HepG2 (cell line): ENCODE results near the gene CIB2. TPM values are rescaled to one million over a fixed set of nuclear protein-coding genes. Genes with fewer than 3 reads are reported as not detected.

Experiments
- ATF7 ChIP-seq, 2 experiments: fragments of 450-650 bp in 1 of 2; sonication (generic) in 1 of 2; formaldehyde crosslinking in 1 of 2; IDR thresholded peaks; 2 replicates each; pipeline versions ENCODE4 v1.4.0 to v1.6.1; 2016 to 2020; ENCODE audit warnings: antibody characterized with exemption in 1 of 2, mild to moderate bottlenecking in 1 of 2, missing genetic modification reagents in 1 of 2
- CENPX ChIP-seq: sonication (generic); formaldehyde crosslinking; IDR thresholded peaks from 2 replicates; pipeline ENCODE4 v1.9.0; 2021; ENCODE audit warnings: mild to moderate bottlenecking, missing genetic modification reagents, moderate library complexity
- FOXP1 ChIP-seq, 2 experiments: fragments of 450-650 bp in 1 of 2; IDR thresholded peaks; 2 replicates each; pipeline ENCODE4 v1.6.1; 2017 to 2018; ENCODE audit warnings: antibody characterized with exemption in 1 of 2
- IKZF1 ChIP-seq: fragments of 450-650 bp; IDR thresholded peaks from 2 replicates; pipeline ENCODE4 v1.7.1; 2016
- MED1 ChIP-seq: sonication (generic); formaldehyde crosslinking; IDR thresholded peaks from 2 replicates; pipeline ENCODE4 v1.4.0; 2020; ENCODE audit warnings: missing genetic modification reagents
- MED8 ChIP-seq: sonication (generic); formaldehyde crosslinking; IDR thresholded peaks from 2 replicates; pipeline ENCODE4 v1.8.1; 2023; ENCODE audit warnings: mild to moderate bottlenecking, missing genetic modification reagents; ENCODE audit not compliant: insufficient replicate concordance
- MIER3 ChIP-seq: IDR thresholded peaks from 2 replicates; pipeline ENCODE4 v1.6.1; 2016; ENCODE audit warnings: missing compliant biosample characterization, borderline replicate concordance
- MLXIP ChIP-seq: sonication (generic); formaldehyde crosslinking; IDR thresholded peaks from 2 replicates; pipeline ENCODE4 v1.9.0; 2021; ENCODE audit warnings: missing genetic modification reagents, borderline replicate concordance
- NR3C1 ChIP-seq: sonication (generic); formaldehyde crosslinking; IDR thresholded peaks from 2 replicates; pipeline ENCODE4 v1.4.0; 2020; ENCODE audit warnings: missing genetic modification reagents
- PHF21A ChIP-seq: sonication (generic); formaldehyde crosslinking; IDR thresholded peaks from 2 replicates; pipeline ENCODE4 v1.5.0; 2020; ENCODE audit warnings: mild to moderate bottlenecking, missing genetic modification reagents
- SALL2 ChIP-seq: sonication (generic); formaldehyde crosslinking; IDR thresholded peaks from 2 replicates; pipeline ENCODE4 v1.8.1; 2023; ENCODE audit warnings: mild to moderate bottlenecking, missing genetic modification reagents, inconsistent platforms
- SMAD1 ChIP-seq: sonication (generic); formaldehyde crosslinking; IDR thresholded peaks from 2 replicates; pipeline ENCODE4 v1.4.0; 2020; ENCODE audit warnings: missing genetic modification reagents, low read depth, mild to moderate bottlenecking, borderline replicate concordance
- ZMAT3 ChIP-seq: sonication (generic); formaldehyde crosslinking; conservative IDR thresholded peaks from 2 replicates; pipeline ENCODE4 v1.7.0; 2021; ENCODE audit warnings: missing genetic modification reagents
- ZNF441 ChIP-seq: sonication (generic); formaldehyde crosslinking; IDR thresholded peaks from 2 replicates; pipeline ENCODE4 v1.7.0; 2021; ENCODE audit warnings: missing genetic modification reagents, borderline replicate concordance
- ZNF703 ChIP-seq: sonication (generic); formaldehyde crosslinking; IDR thresholded peaks from 2 replicates; pipeline ENCODE4 v1.5.1; 2020; ENCODE audit warnings: missing genetic modification reagents, mild to moderate bottlenecking, moderate library complexity, borderline replicate concordance
- ZNF879 ChIP-seq: sonication (generic); formaldehyde crosslinking; IDR thresholded peaks from 2 replicates; pipeline ENCODE4 v1.8.1; 2023; ENCODE audit warnings: missing genetic modification reagents
- polyA plus RNA-seq, 8 experiments: library from polyadenylated mRNA; depleted of rRNA in 3 of 8; stranded (reverse) in 7 of 8; unstranded in 1 of 8; fragments of >200 nt; fragmentation: Illumina TruSeq in 4 of 8; extraction: Trizol in 4 of 8; gene quantifications; 2 replicates each; pipeline versions ENCODE4 v1.2.1 to v1.2.3, GENCODE V29; 2011 to 2016; ENCODE audit warnings: low read depth in 4 of 8, missing spikeins in 1 of 8, mixed read lengths in 1 of 8; ENCODE audit not compliant: insufficient read depth in 1 of 8
- total RNA-seq, 5 experiments: library from RNA; depleted of rRNA; stranded (reverse); fragments of >200 nt; fragmentation: Illumina TruSeq; extraction: Trizol; gene quantifications; 2 replicates each; pipeline ENCODE4 v1.2.3, GENCODE V29; 2016; ENCODE audit warnings: low read depth in 1 of 5
- TF ChIP-seq, protein P1 (sequence below): sonication (generic); formaldehyde crosslinking; IDR thresholded peaks from 2 replicates; pipeline ENCODE4 v1.4.0; 2020; ENCODE audit warnings: missing genetic modification reagents
- TF ChIP-seq, protein P2 (sequence below): sonication (generic); formaldehyde crosslinking; IDR thresholded peaks from 2 replicates; pipeline ENCODE4 v1.8.0; 2022; ENCODE audit warnings: missing genetic modification reagents, mild to moderate bottlenecking, inconsistent platforms, borderline replicate concordance

Gene CIB2
- total and polyA plus RNA-seq, 2 of the 13 experiments (the other 11 are each of a cell fraction or from before 2014, with no cell fraction given) = 1.4 to 1.5 TPM

DNA sequence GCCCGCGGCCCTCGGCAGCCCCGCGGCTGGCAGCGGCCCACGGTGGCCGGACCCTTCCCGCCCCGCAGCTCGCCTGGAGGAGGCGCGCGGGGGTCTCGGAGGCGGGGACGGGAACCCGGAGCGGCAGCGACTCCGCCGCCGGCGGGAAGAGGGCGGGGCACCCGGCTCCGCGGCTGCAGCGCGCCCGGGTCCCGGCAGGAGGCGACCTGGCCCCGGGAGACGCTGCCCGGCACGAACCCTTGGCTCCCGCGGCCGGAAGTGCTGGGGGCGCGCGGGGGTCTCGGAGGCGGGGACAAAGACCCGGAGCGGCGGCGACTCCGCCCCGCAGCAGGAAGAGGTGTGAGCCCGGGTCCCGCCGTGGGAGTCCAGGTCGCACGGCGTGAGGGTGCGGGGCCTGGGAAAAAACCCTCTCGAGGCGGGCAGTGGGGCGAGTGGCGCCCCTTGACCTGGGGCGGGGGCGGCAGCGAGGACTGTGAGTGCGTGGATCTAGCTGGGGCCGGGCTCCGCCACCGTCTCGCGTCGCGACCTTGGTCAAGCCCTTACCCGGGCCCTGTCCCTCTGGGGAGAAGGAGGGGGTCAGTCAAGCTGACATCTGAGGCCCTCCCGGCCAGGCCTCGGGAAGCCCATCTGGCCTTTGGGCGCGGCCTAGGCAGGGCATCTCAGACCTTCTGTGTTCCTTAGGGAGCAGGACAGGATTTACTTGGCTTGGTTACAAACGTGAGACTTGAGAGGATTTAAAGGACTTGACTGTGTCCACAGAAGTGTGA is at the start of gene CIB2 (continued):
- TF ChIP-seq, protein P1, sequence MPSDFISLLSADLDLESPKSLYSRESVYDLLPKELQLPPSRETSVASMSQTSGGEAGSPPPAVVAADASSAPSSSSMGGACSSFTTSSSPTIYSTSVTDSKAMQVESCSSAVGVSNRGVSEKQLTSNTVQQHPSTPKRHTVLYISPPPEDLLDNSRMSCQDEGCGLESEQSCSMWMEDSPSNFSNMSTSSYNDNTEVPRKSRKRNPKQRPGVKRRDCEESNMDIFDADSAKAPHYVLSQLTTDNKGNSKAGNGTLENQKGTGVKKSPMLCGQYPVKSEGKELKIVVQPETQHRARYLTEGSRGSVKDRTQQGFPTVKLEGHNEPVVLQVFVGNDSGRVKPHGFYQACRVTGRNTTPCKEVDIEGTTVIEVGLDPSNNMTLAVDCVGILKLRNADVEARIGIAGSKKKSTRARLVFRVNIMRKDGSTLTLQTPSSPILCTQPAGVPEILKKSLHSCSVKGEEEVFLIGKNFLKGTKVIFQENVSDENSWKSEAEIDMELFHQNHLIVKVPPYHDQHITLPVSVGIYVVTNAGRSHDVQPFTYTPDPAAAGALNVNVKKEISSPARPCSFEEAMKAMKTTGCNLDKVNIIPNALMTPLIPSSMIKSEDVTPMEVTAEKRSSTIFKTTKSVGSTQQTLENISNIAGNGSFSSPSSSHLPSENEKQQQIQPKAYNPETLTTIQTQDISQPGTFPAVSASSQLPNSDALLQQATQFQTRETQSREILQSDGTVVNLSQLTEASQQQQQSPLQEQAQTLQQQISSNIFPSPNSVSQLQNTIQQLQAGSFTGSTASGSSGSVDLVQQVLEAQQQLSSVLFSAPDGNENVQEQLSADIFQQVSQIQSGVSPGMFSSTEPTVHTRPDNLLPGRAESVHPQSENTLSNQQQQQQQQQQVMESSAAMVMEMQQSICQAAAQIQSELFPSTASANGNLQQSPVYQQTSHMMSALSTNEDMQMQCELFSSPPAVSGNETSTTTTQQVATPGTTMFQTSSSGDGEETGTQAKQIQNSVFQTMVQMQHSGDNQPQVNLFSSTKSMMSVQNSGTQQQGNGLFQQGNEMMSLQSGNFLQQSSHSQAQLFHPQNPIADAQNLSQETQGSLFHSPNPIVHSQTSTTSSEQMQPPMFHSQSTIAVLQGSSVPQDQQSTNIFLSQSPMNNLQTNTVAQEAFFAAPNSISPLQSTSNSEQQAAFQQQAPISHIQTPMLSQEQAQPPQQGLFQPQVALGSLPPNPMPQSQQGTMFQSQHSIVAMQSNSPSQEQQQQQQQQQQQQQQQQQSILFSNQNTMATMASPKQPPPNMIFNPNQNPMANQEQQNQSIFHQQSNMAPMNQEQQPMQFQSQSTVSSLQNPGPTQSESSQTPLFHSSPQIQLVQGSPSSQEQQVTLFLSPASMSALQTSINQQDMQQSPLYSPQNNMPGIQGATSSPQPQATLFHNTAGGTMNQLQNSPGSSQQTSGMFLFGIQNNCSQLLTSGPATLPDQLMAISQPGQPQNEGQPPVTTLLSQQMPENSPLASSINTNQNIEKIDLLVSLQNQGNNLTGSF (CRISPR knock-in tag) = no peak
- no peak for TF ChIP-seq ZNF879 (CRISPR knock-in tag)
- TF ChIP-seq MED1 (CRISPR knock-in tag) = 0 out of 2 replicates have a peak, but pooled peaks have one; percentile 19
- no peak for TF ChIP-seq MED8 (CRISPR knock-in tag)
- 0 out of 2 replicates have a peak, but pooled peaks have one; percentile 41 for TF ChIP-seq PHF21A
- no peak for TF ChIP-seq CENPX (CRISPR knock-in tag)
- TF ChIP-seq SALL2 (CRISPR knock-in tag) = 0 out of 2 replicates have a peak, but pooled peaks have one; percentile 29
- no peak for TF ChIP-seq IKZF1
- no peak for TF ChIP-seq ATF7 (IDR thresholded peaks at IDR 0.05)
- no peak for TF ChIP-seq ATF7 (CRISPR knock-in tag; IDR thresholded peaks at IDR 0.05)
- no peak for TF ChIP-seq ZMAT3
- peak; percentile 25; the same call in 1 of the 2 replicates for TF ChIP-seq MIER3
- no peak for TF ChIP-seq FOXP1 (IDR thresholded peaks at IDR 0.05)
- TF ChIP-seq FOXP1 (CRISPR knock-in tag; IDR thresholded peaks at IDR 0.05) = no peak
- no peak for TF ChIP-seq ZNF703 (CRISPR knock-in tag)
- no peak for TF ChIP-seq SMAD1 (CRISPR knock-in tag)
- TF ChIP-seq ZNF441 (CRISPR knock-in tag) = no peak
- TF ChIP-seq, protein P2, sequence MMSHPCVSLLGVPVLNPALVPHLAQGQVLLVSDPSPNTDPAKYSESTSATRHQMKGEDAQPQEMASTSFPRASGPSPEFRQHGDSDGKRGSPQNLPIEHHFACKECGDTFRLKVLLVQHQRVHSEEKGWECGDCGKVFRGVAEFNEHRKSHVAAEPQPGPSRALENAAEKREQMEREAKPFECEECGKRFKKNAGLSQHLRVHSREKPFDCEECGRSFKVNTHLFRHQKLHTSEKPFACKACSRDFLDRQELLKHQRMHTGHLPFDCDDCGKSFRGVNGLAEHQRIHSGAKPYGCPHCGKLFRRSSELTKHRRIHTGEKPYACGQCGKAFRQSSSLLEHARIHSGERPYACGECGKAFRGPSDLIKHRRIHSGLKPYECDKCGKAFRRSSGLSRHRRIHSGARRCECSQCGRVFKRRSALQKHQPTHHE = no peak
- TF ChIP-seq NR3C1 (CRISPR knock-in tag) = no peak
- no peak for TF ChIP-seq MLXIP
